GM12875 (cell line): ENCODE results near the gene CCR8.

ENCODE experiments used
- H3K4me3 ChIP-seq: one replicate; pipeline ENCODE4 v1.5.1; 2011; ENCODE audit warnings: low read depth, low read length, control low read depth
- CTCF ChIP-seq: IDR thresholded peaks from 2 replicates; pipeline ENCODE4 v1.5.1; 2011; ENCODE audit warnings: low read depth, mild to moderate bottlenecking, control low read depth, inconsistent platforms, low read length, moderate library complexity, borderline replicate concordance; ENCODE audit not compliant: insufficient read depth

CCR8 gene

GRCh38 chr3:39372833-39373232, 43.3 kb downstream of the CCR8 start:
- H3K4me3 ChIP-seq: no peak overlapping the region
- no peak for TF ChIP-seq CTCF

GRCh38 chr3:39376959-39377634, 47.6 kb downstream of the CCR8 start:
- no peak overlapping the region for H3K4me3 ChIP-seq
- TF ChIP-seq CTCF: no peak

- no peak overlapping the region for H3K4me3 ChIP-seq
- TF ChIP-seq CTCF: peak; percentile 93
Observed at GRCh38 chr3:39378088-39378487, 48.6 kb downstream of the CCR8 start.

- TF ChIP-seq CTCF: no peak
- H3K4me3 ChIP-seq: no peak overlapping the region
Observed at GRCh38 chr3:39378957-39379777, 49.7 kb downstream of the CCR8 start.

- TF ChIP-seq CTCF: no peak
- no peak overlapping the region for H3K4me3 ChIP-seq
Observed at GRCh38 chr3:39379778-39380155, 50.3 kb downstream of the CCR8 start.

- TF ChIP-seq CTCF: no peak
- no peak overlapping the region for H3K4me3 ChIP-seq
Observed at GRCh38 chr3:39381432-39381831, 51.9 kb downstream of the CCR8 start.
